NCI-H446 treated with DMSO at 0.1 percent for 48 hours (cell line): Measurements from ENCODE around the gene ZNF674.
"Not testable (repeated sequence)": the region's sequence is repeated elsewhere in the genome, so short reads cannot be mapped to it uniquely, and the experiment has no call there.

Experiments used
- DNase-seq: peaks from one replicate; lab custom pipeline; 2025; lab: John Stamatoyannopoulos, UW

ZNF674 gene

GRCh38 chrX:46463682-46464081 lies 81.5 kb downstream of the ZNF674 start:
- no peak for DNase-seq

- DNase-seq: no peak
Measured at GRCh38 chrX:46461660-46462191, 83.5 kb downstream of the ZNF674 start.

DNA sequence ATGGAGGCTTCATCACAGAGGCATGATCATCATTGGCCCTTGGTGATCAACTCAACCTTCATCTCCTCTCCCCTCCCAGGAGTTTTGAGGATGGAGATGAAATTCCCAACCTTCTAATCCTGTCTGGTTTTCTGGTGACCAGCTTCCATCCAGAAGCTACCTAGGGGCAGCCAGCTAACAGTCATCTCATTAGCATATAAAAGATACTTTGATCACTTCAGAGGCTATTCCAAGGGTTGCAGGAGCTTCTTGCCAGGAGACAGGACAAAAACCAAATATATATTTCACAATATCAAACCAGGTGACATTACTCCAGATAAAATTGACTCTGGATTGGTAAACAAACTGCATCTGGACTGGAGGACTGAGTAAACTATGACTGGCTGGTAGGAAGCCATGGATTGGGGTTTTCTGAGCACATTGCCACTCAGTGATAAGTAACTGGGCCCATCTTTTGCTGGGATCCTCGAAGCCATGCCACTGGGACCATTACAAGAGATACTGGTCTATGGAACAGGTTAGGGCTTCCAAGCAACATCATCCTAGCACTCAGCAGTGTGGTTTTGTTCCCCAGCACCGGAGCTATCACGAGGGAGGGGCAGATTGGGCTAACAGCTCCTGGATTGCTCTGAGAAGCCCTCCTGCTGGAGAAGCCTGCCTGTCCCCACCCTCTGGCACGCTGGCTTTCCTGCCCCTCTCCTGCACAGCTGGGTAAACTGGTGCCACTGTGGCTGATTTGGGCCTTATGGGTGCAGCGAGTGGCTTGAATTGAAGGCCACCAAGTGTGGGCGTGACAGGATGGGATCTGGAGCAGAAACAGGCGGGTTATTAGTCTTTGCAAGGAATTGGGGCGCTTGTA lies 84.2 kb downstream of the ZNF674 start:
- DNase-seq: not testable (repeated sequence)

- no peak for DNase-seq
Measured at GRCh38 chrX:46459603-46460002, 85.6 kb downstream of the ZNF674 start.

DNA sequence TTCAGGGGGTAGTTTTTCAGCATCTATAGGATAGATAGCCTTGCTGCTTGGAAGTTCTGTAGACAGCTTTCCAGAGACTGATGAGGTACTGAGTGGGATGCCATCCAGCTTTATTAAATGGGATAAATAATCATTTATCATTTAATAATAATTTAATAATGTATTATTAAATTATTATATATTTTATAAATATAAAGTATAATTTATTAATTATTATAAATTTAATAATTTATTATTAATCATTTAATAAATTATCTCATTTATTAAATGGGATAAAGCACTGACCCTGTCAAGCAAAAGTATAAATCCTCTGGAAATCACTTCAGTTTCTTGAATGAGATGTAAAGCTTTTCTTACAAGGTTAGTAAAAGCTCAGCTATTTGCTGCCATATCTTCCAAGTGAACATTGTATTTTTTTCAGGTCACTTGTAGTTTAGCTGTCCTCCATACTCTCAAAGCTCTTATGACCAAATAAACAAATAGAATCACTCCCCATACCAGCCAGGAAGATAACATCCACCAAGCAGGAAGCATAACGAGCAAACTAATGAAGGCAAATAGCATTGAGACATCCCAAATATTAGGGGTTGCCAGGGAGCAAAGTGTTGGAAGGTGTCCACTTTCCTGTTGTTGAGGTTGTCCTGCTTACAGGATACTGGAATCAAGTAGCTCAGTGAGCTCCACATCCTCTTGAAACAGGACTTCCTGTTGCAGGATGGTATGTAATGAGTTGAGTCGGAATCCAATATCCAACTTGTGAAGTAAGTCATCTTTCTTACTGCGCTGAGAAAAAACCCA lies 88.9 kb downstream of the ZNF674 start:
- no peak for DNase-seq
